T-helper 9 cell (primary cell): ENCODE data around the gene ATG4D.
A peak's percentile ranks its signal among the peaks of the same experiment; 100 is the strongest.
"Not testable (repeated sequence)": the region's sequence is repeated elsewhere in the genome, so short reads cannot be mapped to it uniquely, and the experiment has no call there.

ENCODE experiments used
- DNase-seq: peaks from one replicate; pipeline ENCODE4 v3.0.0-alpha.2; 2020

ATG4D gene

DNA sequence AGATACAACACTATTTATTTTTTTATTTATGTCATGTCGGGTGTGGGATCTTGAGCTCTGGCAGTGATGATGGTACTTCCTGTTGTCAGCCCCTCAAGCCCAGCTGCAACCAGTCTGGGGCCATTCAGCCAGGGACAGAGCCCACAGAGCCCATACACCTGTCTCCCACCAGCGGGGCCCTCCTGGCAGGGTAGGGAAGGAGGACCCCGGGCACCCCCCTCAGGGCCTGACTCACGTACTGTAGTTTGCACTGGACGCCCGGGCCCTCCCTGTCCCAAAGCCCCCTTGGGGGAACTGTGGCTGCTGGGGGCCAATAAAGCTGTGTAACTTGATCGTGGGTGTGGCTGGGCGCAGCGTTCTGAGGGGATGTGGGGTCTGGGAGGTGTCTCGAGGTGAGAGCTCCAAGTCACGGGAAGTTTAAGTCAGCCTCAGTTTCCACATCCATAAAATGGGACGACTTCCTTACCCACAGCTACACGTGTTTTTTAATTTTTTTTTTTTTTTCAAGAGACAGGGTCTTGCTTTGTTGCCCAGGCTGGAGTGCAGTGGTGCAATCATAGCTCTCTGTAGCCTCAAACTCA, 9.5 kb downstream of the ATG4D start:
- DNase-seq = no peak

- peak; percentile 47 for DNase-seq
Observed at GRCh38 chr19:10553943-10554381, 10.3 kb downstream of the ATG4D start.

GRCh38 chr19:10554760-10555609, 11.3 kb downstream of the ATG4D start:
- DNase-seq = no peak

GRCh38 chr19:10555610-10555973, 11.9 kb downstream of the ATG4D start:
- no peak for DNase-seq

DNA sequence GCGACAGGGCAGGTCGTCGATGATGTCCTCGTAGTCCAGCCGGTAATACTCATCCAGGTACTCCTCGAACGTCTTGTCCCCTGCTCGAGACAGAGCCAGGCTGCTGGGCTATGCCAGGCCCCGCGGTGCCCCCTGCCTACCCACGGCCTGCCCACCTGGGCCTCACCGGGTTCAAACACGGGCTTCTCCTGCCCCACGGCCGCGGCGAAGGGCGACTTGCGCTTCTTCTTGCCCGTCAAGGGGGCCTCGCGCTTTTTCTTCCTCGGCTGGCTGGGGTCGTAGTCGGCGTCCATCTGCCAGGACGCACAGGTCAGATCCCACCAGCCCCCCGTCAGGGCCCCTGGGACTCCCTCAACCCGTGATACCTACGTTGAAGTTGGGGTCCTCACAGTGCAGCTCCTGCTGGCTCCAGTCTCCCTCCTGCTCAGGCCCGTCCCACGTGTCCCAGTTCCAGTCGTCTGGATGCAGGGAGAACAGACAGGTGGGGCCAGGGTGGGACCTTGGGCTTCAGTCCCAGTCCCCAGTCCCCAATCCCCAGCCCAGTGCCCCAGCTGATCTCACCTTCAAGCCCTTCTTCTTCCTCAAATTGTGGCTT, 14.0 kb downstream of the ATG4D start:
- no peak for DNase-seq

GRCh38 chr19:10560154-10560553, 16.4 kb downstream of the ATG4D start:
- no peak for DNase-seq

DNA sequence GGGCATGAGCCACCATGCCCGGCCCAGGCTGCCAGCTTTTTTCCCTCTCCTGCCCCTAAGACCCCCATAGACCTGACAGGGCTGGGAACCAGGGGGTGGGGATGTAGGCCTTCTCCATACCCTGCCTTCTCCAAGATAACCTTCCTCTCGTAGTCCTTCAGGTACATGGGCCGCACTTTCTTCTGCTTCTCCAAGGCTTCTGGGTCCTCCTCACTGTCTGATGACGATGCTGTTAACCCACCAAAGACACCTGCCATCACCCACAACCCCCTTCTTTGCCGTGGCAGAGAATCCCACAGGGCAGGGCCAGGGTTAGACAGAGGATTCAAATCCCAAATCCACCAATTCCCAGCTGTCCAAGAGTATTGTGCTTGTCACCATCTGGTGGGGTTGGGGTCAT, 18.9 kb downstream of the ATG4D start:
- DNase-seq = no peak

DNA sequence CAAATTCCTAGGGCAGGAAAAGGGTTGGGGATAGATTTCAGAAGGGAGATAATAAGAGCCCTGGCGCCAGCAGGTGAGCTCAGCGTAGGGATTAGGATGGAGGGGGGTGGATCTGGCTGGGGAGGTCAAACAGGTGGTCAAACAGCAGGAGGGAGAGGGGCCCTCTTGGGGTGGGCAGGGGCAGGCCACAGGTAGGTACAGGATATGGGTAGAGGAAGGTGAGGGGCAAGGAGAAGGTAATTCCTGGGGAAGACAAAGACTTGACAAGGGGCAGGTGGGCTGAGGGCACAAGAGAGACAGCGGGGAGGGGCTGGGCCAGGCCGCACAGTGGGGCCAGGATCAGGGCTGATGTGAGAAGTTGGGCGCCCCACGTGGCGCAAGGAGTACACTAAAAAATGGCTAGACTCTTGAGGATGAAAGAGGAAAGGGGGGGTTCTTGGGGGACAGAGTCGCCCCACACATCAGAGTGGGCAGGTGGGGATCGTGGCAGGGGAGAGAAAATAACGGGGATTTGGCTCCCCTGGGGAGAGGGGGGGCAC, 21.4 kb downstream of the ATG4D start:
- DNase-seq = peak; percentile 39

GRCh38 chr19:10565567-10566407, 22.1 kb downstream of the ATG4D start, which contains the start of gene KRI1:
KRI1 (minus strand) TSS chr19:10566010; CDS start chr19:10565999, 11 bp downstream.
- DNase-seq = peak; percentile 98

- DNase-seq = no peak
Observed at GRCh38 chr19:10566408-10566657, 22.6 kb downstream of the ATG4D start.

DNA sequence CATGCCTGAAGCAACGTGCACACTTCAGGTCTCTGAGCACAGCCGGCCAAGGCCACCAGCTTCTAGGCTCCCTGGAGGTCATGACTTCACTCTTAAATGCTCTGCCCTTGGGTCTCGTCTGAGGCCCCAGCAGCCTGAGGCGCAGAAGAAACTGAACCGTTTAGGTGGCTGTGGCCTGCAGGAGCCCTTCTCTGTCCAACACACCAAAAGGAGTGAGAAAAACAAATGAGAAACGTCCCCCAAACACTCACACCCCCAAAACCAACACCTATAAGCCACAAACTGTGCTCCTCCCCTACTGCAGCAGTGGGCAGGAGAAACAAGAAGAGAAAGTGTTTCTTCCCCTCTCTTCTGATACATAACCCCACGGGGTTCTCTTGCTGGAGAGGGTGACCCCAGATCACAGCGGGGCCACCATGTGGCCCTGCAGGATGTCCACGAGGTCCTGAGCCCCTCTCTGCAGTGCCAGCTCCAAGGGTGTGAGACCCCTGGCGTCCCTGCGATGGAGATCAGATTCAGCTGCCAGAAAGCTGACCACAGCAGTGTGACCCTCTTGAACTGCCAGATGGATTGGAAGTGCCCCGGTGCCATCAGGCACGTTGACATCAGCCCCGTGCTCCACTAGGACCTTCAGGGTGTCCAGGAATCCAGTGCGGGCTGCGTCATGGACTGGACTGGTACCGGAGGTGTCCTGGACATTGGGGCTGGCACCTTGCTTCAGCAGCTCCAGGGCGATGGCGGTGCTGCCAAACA, 23.1 kb downstream of the ATG4D start:
- DNase-seq = peak; percentile 32

DNA sequence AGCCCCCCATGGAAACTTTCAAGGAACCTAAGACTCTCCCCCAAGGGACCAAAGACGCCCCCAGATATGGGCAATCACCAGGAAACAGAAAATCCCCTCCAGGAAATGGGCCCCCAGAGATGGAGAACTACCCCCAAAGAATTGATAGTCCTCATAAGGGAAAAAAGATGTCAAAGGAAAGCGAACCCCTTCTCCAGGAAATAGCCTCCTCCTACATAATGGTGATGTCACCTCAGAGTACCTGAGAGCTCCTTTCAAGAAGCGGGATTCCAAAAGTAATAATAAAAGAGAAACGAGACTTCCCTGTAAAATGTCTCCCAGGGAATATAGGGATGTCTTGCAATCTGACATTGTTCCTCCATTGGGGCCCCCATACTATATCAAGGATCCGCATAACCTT, 24.0 kb downstream of the ATG4D start:
- no peak for DNase-seq

GRCh38 chr19:10568062-10568825, 24.5 kb downstream of the ATG4D start:
- DNase-seq = peak; percentile 49

- peak; percentile 99 for DNase-seq
Observed at GRCh38 chr19:10568826-10569651, 25.3 kb downstream of the ATG4D start, which contains the start of gene CDKN2D. CDKN2D (minus strand) TSS chr19:10568979; CDS start chr19:10568653, 326 bp downstream.

GRCh38 chr19:10573793-10574192, 30.1 kb downstream of the ATG4D start:
- not testable (repeated sequence) for DNase-seq

DNA sequence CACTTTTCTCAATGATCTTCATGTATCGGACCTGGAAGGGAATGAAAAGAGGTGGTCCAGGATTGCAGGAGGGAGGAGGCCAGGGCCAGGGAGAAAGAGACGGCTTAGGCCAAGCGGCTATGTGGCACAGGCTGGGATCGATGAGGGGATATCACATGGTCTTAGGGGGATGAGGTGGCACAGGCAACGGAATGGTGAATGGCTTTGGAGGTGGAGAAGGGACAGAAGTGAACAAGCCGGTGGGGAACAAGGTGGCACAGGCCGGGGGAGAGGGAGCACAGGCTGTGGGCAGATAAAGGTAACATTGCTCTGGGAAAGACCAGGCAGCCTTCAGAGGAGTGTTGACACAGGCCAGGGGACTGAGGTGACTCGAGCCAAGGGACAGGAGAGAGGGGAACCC, 30.8 kb downstream of the ATG4D start:
- DNase-seq = no peak

DNA sequence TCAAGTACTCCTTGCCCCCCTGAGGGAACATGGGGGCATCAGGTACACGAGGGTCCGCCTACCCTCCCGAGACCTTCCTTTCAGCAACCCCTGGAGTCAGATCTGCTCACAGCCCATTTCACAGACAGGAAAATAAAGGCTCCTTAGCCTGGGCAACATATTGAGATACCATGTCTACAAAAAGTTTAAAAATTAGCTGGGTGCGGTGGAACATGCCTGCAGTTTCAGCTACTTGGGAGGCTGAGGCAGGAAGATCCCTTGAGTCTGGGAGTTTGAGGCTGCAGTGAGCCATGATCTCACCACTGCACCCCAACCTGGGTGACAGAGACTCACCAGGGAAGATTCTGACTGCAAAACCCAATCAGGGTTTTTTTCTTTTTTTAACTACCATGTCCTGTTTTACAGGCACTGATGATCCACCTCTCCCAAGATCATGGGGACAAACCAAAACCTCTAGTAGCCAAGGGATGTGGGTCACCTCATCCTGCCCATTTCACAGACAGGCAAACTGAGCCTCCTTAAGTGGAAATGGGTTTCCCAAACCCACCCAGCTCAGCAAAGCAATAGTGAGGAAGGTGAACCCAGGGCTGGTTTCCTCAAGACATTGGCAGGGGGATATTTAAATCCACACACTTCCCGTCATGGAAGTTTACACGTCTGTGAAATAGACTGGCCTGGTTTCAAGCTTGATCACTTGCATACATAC, 31.5 kb downstream of the ATG4D start:
- no peak for DNase-seq

- DNase-seq = no peak
Observed at GRCh38 chr19:10577951-10578350, 34.2 kb downstream of the ATG4D start.

DNA sequence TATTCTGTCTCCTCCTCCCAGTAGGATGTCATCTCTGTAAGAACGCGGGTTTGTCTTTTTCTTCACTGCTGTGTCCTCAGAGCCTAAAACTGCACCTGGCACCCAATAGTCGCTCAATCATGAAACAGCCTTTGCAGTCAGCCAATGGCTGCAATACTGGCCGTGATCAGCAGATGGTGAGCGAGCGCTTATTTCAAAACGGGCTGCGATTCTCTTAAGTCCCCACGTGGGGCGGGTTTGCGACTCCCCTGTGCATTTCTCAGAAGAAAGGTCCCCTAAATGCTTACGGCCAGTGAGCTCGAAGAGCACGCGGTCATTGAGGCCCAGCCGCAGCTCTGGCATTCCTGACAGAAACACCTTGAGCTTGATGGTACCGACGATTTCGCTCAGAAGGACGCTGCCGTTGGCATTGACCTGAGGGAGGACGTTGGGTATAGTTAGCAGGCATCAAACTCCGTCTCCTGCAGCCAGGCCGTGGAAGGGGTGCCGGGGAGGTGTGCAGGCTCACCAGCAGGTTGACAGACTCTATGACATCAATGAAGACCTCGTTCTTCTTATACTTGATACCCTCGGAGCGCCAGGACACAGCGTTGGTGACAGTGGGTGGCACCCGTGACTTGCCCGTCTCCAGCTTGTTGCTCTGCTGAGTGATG, 37.4 kb downstream of the ATG4D start:
- DNase-seq = peak; percentile 87
